Measurements from ENCODE around the gene NCLN.

GRCh38 chr19:3192684-3193083, 7.0 kb downstream of the NCLN start:
- no peak for TF ChIP-seq CTCF (IDR thresholded peaks at IDR 0.05)
- no peak for TF ChIP-seq EP300 (IDR thresholded peaks at IDR 0.05)
- TF ChIP-seq POLR2A (IDR thresholded peaks at IDR 0.05): no peak

All from stomach (tissue), 4 donors.